ENCODE data around the gene MAX.

DNA sequence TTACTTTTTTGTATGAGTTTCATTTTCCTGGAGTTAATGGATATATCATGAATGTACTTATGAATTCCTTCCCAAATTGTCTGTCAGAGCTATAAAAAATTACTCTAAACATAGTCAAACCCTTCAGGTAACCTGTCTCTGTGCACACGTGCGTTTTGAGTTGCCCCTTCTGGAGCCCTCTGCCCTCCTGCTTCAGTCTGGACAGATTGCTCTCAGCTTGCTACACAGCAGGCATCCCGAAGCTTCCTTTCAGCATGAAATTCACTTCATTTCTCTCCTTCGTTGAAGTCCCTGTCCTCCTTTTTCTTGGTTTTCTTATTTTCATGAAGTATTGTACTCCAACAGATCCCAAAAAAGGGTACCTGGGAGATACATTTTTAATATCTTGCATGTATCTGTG lies 68.3 kb downstream of the MAX start:
- TF ChIP-seq, protein P1, sequence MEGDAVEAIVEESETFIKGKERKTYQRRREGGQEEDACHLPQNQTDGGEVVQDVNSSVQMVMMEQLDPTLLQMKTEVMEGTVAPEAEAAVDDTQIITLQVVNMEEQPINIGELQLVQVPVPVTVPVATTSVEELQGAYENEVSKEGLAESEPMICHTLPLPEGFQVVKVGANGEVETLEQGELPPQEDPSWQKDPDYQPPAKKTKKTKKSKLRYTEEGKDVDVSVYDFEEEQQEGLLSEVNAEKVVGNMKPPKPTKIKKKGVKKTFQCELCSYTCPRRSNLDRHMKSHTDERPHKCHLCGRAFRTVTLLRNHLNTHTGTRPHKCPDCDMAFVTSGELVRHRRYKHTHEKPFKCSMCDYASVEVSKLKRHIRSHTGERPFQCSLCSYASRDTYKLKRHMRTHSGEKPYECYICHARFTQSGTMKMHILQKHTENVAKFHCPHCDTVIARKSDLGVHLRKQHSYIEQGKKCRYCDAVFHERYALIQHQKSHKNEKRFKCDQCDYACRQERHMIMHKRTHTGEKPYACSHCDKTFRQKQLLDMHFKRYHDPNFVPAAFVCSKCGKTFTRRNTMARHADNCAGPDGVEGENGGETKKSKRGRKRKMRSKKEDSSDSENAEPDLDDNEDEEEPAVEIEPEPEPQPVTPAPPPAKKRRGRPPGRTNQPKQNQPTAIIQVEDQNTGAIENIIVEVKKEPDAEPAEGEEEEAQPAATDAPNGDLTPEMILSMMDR (IDR thresholded peaks at IDR 0.05): no peak
- no peak for TF ChIP-seq POLR2A (IDR thresholded peaks at IDR 0.05)
